Measurements from ENCODE around the gene OXT.

OXT gene

GRCh38 chr20:3082955-3083952, 11.8 kb downstream of the OXT start:
- no peak overlapping the region for H3K4me3 ChIP-seq (replicated peaks; ENCODE audit: low read depth, low read length)
- DNase-seq (ENCODE audit: low read depth), result no peak
- TF ChIP-seq CTCF (IDR thresholded peaks at IDR 0.05; ENCODE audit: low read length, missing control alignments), result no peak

GRCh38 chr20:3084283-3084985, 13.0 kb downstream of the OXT start, which contains the start of gene AVP:
Gene AVP, minus strand, starts transcription at chr20:3084724. Its CDS starts 50 bp downstream, at chr20:3084674.
- H3K4me3 ChIP-seq (replicated peaks; ENCODE audit: low read depth, low read length), result no peak within 1 kb of the TSS
- TF ChIP-seq CTCF (IDR thresholded peaks at IDR 0.05; ENCODE audit: low read length, missing control alignments), result no peak
- DNase-seq (ENCODE audit: low read depth), result no peak

- H3K4me3 ChIP-seq (replicated peaks; ENCODE audit: low read depth, low read length), result no peak overlapping the region
- DNase-seq (ENCODE audit: low read depth), result no peak
- TF ChIP-seq CTCF (IDR thresholded peaks at IDR 0.05; ENCODE audit: low read length, missing control alignments), result no peak
Observed at GRCh38 chr20:3084986-3085360, 13.6 kb downstream of the OXT start.

- DNase-seq (ENCODE audit: low read depth), result no peak
- TF ChIP-seq CTCF (IDR thresholded peaks at IDR 0.05; ENCODE audit: low read length, missing control alignments), result no peak
- H3K4me3 ChIP-seq (replicated peaks; ENCODE audit: low read depth, low read length), result no peak overlapping the region
Observed at GRCh38 chr20:3085571-3086072, 14.2 kb downstream of the OXT start.

GRCh38 chr20:3088031-3088430, 16.6 kb downstream of the OXT start:
- H3K4me3 ChIP-seq (replicated peaks; ENCODE audit: low read depth, low read length), result no peak overlapping the region
- no peak for TF ChIP-seq CTCF (IDR thresholded peaks at IDR 0.05; ENCODE audit: low read length, missing control alignments)
- no peak for DNase-seq (ENCODE audit: low read depth)

- no peak overlapping the region for H3K4me3 ChIP-seq (replicated peaks; ENCODE audit: low read depth, low read length)
- DNase-seq (ENCODE audit: low read depth), result no peak
- TF ChIP-seq CTCF (IDR thresholded peaks at IDR 0.05; ENCODE audit: low read length, missing control alignments), result no peak
Observed at GRCh38 chr20:3090565-3090964, 19.1 kb downstream of the OXT start.
